NCI-H1436 treated with DMSO at 0.1 percent for 48 hours (cell line): ENCODE data around the gene E2F7.

Source experiments
- DNase-seq: peaks from one replicate; lab custom pipeline; 2025; lab: John Stamatoyannopoulos, UW

Gene E2F7

DNA sequence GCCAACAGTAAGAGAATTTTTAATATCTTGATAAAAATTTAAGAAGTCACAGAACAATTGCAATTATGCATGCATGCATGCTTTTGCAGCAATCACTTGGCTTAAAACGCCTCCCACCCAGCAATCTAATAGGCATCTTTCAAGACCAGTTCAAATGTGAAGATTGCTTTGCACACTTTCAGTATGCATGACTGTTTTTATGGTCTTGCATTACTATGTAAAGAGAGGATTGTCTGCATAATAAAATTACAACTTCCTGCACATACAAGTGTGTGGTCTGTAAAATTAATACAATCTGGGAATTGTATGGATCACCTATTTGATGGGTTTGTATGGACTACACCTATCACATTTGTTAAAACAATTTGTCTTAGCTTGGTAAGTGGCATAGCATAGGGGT lies 48.8 kb downstream of the E2F7 start:
- DNase-seq, result no peak

DNA sequence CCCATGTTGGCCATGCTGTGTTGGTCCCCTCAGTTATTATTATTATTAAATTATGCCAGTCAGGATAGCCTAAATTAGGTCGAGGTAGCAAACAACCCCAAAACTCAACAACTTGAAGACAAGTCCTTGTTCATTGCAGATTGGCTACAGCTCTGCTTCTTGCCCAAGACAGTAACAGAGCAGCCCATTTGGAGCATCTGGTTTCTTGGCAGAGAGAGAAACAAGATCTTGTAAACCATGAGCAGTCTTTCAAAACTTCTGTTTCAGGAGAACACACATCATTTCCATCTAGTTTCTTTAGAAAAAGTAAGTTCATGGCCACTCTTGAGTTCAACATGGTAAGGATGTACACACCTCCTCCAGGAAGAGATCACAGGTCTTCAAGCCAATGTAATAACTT lies 52.3 kb downstream of the E2F7 start:
- DNase-seq, result no peak

DNA sequence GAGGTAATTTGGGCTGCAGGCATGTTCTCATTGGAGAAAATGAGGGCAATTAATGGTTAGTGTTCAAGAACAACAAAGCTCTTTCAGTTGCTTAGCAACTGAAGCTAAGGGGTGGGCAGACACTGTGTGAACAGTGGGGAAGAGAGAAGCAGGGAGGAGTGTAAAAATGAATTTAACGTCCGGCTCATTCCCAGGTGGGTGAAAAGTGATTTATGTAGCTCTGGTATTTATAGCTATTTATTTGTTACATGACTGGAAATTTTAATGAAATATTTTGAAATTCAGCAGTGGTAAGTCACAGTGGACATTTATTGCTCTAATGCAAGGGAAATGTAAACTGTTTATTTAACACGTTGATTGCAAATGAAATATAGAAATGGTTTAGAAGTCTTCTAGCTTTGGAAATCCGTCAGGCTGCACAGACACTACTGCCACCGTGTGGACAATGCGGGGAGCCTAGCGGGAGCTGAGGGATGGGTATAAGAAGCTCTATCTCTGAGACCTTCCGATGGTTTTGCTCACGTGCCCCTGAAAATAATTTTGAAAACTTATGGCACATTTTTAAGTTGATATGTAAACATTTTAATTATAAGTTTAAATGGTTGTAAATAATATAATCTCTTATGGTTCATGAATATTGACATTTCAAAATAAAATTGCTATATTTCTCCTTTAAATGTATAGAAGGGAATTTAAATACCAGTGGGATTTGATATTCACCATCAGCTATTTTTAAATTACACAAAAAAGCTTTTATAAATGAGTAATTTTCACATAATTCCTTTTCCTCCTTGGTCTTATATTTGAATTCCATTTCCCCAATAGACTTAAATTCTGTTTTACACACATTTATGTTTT lies 54.4 kb downstream of the E2F7 start:
- DNase-seq, result peak; percentile 85

DNA sequence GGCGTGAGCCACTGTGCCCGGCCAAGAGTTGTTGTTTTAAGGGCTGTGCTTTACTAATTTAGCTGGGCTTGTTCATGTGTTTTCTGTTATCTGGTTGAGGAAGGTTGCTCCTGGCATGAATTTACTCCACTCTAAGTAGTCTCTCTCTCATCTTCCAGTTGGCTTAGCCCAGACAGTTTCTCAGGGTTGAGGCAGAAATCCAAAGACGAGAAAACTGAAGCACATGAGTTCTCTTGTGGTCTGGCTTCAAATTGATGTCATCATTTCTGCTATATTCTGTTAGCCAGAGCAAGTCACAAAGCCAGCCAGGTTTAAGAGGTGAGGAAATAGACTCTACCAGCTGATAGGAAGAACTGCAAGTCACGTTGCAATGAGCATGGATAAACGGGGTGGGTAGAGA lies 57.9 kb downstream of the E2F7 start:
- no peak for DNase-seq

DNA sequence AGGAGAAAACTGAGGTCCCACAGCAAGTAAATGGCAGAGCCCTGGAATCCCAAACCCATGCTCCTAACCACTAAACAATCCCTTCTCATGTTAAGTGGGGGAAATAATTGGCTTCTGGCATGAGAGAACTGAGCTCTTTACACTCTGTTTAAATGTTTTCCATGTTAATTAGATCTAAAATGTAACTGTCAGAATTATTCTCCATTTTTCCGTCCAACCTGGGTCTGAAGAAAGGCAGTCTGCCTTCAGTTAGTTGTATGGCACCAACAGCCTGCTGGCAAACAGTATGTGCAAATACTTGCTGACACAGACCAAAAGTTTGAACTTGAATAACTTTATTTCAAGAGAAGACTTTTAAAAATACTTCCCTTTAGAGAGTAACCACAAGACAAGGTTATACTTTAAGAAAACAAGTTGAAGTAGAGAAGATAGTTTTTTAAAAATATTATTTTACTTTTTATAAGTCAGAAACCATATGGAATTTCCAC lies 59.7 kb downstream of the E2F7 start:
- no peak for DNase-seq

DNA sequence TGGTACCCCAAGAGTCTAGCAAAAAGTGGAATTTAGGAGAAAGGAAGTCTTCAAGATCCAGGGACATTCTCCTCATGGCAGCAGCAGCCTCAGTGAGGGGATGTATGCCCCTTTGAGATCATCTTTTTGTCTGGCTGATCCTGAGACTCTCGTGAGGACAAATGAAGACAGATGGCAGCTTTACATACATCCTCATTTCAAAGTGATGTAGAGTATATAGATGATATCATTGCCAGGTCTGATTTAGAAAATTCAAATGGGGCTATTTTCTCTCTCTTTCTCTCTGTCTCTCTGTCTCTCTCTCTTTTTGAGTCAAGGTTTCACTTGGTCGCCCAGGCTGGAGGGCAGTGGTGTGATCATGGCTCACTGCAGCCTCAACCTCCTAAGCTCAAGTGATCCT lies 61.5 kb downstream of the E2F7 start:
- no peak for DNase-seq

DNA sequence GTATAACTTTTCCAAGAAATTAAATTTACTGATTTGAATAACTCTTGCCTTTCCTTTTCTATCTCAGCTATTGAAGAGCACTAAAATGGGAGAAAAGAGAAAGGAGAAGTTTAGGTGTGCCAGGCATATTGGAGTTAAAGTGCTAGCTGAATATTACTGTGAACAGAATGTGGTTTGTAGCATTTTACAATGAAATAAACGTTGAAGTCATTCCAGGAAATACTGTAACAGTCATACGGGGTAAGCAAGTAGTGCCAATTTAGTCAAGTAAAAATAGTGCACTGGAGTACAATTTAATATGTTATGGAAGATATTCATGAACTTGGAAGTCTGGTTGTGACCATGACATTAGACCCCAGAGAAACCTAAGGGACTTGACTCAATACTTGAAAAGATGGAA lies 62.1 kb downstream of the E2F7 start:
- no peak for DNase-seq

DNA sequence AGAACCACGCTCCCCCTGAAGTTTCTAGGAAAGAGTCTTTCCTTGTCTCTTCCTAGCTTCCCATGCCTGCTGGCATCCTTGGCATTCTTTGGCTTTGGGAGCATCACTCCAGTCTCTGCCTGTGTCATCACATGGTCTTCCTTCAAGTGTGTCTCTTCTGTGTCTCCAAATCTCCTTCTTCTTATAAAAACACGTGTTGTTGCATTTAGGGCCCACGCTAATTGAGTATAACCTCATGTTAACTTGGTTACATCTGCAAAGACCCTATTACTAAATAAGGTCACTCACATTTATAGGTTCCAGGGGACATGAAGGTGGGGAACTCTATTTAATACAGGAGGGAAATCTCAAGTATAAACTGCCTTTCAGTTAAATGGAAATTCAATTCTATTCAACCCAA lies 63.0 kb downstream of the E2F7 start:
- no peak for DNase-seq

DNA sequence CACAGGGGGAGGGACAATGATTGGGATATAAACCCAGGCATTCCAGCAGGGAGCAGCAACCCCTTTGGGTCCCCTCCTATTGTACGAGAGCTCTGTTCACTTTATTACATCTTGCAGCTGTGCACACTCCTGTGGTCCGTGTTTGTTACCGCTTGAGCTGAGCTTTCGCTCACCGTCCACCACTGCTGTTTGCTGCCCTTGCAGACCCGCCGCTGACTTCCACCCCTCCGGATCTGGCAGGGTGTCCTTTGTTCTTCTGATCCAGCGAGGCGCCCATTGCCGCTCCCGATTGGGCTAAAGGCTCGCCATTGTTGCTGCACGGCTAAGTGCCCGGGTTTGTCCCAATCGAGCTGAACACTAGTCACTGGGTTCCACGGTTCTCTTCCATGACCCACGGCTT lies 64.1 kb downstream of the E2F7 start:
- no peak for DNase-seq

DNA sequence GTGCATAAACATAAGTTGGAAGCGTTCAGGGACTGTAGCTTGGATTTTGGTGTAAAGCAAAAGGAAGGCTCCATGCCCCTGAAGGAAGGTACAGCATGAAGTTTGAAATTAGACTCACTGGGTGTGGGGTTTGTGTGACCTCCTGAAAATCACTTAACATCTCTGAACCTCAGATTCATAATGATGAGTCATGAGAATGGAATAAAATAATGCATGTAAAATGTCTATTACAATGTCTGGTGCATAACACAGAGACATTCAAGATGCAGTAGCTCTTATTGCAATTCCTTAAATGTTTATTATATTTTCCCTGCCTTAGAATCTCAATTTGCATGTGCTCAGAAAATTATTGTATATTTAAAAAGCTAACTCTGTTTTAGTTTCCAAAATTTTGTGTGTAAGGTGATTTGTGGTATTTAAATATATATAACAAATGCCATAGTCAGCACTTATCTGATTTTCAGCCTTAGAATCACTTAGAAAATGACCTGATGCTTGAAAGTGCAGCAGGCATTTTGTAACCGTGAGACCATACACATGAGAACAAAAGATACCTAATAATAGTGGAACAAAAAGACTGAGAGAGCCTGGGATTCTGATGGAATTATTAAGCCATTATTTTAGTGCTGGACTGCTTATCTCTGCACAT lies 66.3 kb downstream of the E2F7 start:
- no peak for DNase-seq

DNA sequence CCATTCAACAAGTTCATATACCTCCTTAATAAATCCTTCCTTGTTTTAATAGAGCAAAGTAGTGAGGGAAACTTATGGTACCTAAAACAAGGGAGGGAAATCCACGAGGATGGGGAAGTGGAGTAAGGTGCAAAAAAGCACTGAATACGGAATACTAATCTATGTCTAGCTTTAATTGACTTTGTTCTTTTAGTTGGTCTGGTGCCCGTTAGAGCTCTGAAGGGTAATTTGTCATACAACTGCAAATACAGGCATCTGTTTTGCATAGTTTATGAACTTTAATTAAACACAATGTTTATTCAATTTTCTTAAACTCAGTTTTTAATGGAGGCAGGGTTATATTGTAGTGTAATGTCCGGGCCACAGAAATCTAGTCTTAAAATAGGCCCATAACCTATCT lies 67.0 kb downstream of the E2F7 start:
- DNase-seq, result no peak

DNA sequence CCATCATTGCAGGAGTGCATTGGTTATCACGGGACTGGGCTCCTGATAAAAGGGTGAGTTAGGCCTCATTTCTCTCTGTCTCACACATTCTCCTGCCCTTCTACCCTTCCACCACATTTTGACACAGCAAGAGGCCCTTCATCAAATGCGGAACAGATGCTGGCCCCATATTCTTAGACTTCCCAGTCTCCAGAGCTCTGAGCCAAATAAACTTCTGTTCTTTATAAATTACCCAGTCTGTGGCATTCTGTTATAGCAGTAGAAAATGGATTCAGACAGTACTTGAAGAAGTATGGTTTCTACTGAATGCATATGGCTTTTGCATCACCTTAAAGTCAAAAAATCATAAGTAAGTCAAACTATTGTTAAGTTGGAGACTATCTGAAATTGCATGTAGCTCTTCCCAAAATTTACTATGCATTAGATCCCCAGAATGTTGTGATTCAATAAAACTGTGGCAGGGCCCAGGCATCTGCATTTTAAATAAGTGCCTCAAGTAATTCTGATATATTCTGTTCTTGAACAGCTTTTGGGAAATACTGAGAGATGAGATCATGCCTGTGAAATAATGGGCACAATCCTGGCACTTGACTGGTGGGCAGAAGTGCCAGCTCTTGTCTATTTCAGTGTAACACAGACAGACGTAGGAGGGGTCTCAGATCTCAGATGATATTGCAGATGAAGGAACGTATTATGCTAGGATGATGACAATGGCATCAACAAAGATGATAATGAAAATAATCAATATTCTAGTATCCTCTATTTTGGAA lies 68.2 kb downstream of the E2F7 start:
- no peak for DNase-seq

DNA sequence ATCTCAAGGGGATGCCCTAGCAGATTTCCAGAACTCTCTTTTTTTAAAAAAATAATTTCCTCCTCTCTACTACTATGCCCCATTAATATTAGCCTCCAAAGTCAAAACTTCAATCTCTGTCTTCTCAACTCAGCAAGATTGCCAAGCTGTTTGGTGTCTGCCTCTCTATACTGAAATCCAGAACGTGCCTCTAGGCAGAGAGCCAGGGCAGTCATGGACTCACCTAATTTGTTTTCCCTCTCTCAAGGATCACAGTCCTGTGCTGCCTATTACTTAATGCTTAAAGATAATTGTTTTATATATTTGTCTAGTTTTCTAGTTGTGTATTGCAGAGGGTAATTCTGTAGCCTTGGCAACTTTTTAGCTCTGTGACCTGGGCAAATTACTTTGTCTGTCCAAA lies 74.7 kb downstream of the E2F7 start:
- DNase-seq, result no peak

DNA sequence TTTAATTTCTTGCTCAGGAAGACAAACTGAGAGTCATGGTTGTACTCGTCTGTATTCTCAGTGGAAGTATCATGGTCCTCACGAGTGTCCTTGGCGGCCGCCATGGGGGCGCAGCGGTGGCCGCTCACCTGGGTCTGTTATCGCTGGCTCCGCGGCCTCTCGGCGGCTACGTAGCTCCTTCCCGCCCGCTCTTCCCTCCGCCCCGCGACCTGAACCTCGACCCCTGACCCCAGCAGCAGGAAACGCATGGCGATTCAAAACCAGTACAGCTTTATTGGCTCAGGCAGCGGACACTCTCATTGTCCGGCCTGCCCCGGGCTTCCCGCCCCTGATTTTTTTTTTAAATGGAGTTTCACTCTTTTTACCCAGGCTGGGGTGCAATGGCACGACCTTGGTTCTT lies 80.8 kb downstream of the E2F7 start:
- no peak for DNase-seq

DNA sequence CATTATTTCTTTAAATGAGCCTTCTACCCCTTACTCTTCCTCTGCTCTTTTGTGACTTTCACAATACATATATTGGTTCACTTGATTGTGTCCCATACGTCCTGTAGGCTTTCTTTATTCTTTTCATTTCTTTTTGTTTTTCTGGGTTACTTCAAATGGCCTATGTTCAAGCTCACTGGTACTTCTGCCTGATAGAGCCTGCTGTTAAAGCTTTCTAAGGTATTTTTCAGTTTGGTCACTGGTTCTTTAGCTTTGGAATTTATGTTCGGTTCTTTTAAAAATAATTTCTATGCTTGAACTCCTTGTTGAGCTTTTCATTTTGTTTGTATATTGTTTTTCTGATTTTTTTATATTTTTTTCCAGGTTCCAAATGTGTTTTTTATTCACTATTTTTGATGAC lies 81.9 kb downstream of the E2F7 start:
- DNase-seq, result no peak

DNA sequence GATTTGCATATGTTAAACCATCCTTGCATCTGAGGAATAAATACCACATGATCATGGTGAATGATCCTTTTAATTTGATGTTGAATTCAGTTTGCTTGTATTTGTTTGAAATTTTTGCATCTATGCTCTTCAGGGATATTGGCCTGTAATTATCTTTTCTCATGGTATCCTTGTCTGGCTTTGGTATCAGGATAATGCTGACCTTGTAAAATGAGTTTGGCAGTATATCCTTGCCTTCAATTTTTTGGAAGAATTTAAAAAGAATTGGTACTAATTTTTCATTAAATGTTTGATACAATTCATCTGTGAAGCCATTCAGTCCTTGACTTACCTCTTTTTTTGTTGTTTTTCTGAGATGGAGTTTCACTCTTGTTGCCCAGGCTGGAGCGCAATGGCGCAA lies 85.2 kb downstream of the E2F7 start:
- DNase-seq, result no peak

DNA sequence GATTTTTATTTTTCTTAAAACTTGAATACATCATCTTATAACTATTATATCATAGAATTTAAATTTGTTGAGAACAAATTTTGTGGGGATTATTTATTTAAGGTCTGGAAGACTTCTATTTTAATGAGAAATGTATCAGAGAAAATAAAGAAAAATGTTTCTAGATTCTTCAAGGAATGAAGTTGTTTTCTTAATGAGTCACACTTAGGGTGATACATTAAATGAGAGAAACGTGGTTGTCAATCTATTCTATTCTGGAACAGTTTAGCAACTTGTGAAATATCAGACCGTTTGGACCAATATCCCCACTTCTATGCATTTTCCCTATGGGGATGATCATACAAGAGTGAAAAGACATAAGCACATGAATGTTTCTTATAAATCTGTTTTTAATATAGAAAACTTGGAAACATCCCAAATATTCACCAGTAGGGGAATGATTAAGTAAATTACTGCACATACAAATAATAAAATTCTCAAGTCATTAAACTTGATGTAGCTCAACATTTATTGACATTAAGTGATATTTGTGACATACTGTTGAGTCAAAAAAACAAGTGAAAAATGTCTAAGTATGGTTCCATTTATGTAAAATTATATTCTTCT lies 88.5 kb downstream of the E2F7 start:
- DNase-seq, result no peak
